HG03064 (cell line): ENCODE data around the gene PGM3.

Source experiments
- ATAC-seq: cut with Tn5 transposase; IDR thresholded peaks from one replicate; pipeline ENCODE4 v1.9.1; 2021; ENCODE audit warnings: low read depth; ENCODE audit not compliant: unreplicated experiment

The PGM3 gene

DNA sequence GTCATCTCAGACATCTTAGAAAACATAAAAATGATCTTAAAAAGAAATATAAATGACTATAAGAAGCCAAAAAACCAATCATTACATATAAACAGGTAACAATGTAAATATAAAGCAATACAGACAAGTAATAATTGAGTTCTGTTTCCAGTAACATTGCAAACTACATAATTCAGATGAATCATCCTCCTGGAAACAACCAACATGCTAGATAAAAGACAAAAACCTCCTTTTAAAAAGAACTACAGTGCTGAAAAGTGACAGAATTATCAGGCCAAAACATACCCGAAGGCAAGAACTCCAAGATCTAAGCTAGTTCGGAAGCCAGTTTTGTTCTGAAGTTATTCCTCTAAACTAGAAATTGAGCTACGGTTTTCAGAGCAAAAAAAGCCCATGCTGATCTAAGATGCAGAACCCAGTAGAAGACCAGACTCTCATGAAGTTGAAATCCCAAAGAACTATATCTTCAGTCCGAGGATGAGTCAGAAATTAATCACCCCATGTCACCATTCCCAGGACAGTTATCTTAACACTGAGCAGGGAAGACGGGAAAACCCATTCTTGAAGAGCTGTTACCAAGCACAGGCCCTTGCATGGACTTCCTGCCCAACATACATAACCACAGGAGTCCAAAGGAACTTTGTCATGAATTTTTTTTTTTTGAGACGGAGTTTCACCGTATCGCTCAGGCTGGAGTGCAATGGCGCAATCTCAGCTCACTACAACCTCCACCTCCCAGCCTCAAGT is 9.8 kb downstream of the PGM3 start:
- no peak for ATAC-seq

DNA sequence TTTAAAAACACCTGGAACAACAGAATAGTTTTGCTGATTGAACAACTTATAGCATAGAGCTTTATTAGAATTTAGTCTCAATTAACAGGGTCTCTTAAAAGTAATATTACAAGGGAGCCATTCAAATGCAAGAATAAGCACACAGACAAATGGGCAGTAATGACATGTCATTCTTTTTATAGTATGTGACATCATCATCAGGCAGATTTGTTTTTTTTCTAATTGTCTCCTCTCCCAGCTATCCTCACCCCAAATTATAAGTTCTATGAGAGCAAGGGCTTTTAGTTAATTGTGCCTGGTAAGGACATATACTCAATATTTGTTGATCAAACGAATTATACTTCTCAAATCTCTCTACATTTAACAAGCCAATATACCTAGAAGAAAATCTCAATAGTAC is 11.0 kb downstream of the PGM3 start:
- no peak for ATAC-seq

GRCh38 chr6:83180426-83180950 is 12.6 kb downstream of the PGM3 start:
- no peak for ATAC-seq

DNA sequence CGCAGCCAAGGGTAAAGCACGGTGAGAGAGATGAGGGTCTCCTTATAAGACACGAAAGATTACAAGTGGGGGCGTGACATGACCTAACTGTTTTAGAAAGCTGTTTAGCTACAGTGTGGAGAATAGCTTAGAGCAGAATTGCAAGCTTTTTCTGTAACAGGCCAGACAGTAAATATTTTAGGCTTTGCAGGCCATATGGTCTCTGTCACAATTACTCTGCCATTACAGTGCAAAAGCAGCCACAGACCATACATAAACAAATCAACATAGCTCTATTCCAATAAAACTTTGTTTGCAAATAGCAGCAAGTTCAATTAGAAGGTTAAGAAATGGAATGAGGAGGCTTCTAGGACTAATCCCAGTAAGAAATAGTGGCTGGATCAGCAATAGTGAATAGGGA is 16.8 kb downstream of the PGM3 start:
- ATAC-seq: no peak

DNA sequence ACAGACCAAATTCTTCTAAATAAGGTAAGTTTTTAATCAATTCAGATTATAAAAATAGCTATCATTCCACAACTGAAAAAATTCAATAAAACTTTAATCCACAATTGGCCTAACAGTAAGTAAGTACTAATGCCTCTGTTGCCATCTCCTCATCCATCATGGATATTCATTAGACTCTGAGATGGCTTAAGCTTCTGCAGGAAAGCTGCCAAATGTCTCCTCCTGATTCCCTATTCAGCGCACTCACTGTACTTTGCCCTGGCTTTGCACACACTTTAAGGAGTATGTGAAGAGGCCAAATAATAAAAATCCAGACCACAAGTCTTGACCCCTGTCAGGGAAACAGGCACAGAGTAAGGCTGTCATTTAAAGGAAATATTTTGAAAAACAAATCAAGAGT is 23.6 kb downstream of the PGM3 start:
- ATAC-seq: no peak

GRCh38 chr6:83169106-83169505 is 24.0 kb downstream of the PGM3 start:
- ATAC-seq: no peak

DNA sequence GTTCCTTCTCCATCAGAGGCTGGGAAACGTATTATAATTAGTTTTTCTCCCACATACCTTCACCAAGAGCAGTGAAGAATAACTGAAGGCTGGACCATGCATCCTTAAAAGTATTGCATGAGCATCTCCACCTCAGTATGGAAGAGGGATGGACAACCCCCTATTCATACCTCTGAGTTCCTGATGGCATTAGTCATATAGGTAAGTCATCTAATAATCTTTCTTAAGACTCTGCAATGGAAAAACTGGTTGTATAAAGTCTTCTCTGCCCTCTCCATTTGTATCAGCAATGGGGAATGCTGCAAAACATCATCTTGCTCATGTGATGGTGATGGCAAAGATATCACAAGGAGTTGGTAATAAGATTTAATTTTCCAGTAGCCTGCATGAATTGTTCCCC is 24.5 kb downstream of the PGM3 start:
- ATAC-seq: no peak

GRCh38 chr6:83167726-83168278 is 25.3 kb downstream of the PGM3 start:
- ATAC-seq: no peak

- no peak for ATAC-seq
Observed at GRCh38 chr6:83160167-83160566, 32.9 kb downstream of the PGM3 start.

GRCh38 chr6:83155794-83156193 is 37.3 kb downstream of the PGM3 start:
- ATAC-seq: no peak

- ATAC-seq: no peak
Observed at GRCh38 chr6:83153883-83154521, 39.1 kb downstream of the PGM3 start.

- no peak for ATAC-seq
Observed at GRCh38 chr6:83152913-83153312, 40.2 kb downstream of the PGM3 start.

GRCh38 chr6:83151114-83151513 is 42.0 kb downstream of the PGM3 start:
- ATAC-seq: no peak

GRCh38 chr6:83138758-83139157 is 54.3 kb downstream of the PGM3 start:
- ATAC-seq: no peak

- no peak for ATAC-seq
Observed at GRCh38 chr6:83138118-83138722, 54.8 kb downstream of the PGM3 start.

- ATAC-seq: no peak
Observed at GRCh38 chr6:83132121-83132520, 60.9 kb downstream of the PGM3 start.

- ATAC-seq: no peak
Observed at GRCh38 chr6:83127976-83128375, 65.1 kb downstream of the PGM3 start.

DNA sequence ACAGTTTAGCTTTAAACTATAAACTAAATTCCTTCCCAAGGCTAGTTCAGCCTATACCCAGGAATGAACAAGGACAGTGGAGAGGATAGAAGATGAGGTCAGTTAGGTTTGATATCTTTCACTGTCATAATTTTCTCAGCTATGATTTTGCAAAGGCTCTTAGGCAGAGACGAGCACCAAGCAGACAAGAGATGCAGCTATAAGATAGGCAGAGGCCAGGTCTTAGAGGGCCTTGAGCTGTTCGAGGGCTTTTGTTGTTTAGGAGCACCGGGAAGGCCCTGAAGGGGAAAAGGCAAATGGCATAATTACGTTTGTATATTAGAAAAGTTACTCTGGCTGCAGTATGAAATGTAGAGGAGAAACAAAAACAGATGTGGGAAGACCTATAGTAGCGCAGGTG is 65.8 kb downstream of the PGM3 start:
- ATAC-seq: no peak

- no peak for ATAC-seq
Observed at GRCh38 chr6:83126807-83127206, 66.3 kb downstream of the PGM3 start.

- no peak for ATAC-seq
Observed at GRCh38 chr6:83126223-83126622, 66.8 kb downstream of the PGM3 start.

GRCh38 chr6:83125425-83125824 is 67.6 kb downstream of the PGM3 start:
- ATAC-seq: no peak
